Left ventricle myocardium inferior (tissue), 1 donor: ENCODE results near the gene ATG4B. TPM values are rescaled to one million over a fixed set of nuclear protein-coding genes. Genes with fewer than 3 reads are reported as not detected.

Source experiments
- DNase-seq: peaks from one replicate; pipeline ENCODE4 v3.0.0-alpha.2; 2020
- H3K27ac ChIP-seq: fragments of 200-600 bp; replicated peaks from 2 replicates; pipeline ENCODE4 v1.8.0; 2021
- H3K27me3 ChIP-seq: fragments of 200-600 bp; 2 replicates; pipeline ENCODE4 v1.8.0; 2021; ENCODE audit warnings: low read depth
- H3K36me3 ChIP-seq: fragments of 200-600 bp; 2 replicates; pipeline ENCODE4 v1.8.0; 2021
- H3K4me1 ChIP-seq: fragments of 200-600 bp; 2 replicates; pipeline ENCODE4 v1.8.0; 2021
- H3K4me3 ChIP-seq: fragments of 200-600 bp; 2 replicates; pipeline ENCODE4 v1.8.0; 2021; ENCODE audit warnings: mild to moderate bottlenecking, moderate library complexity
- H3K9me3 ChIP-seq: fragments of 200-600 bp; replicated peaks from 2 replicates; pipeline ENCODE4 v1.8.0; 2021
- intact Hi-C: fragments of 100-400 bp; cut with micrococcal nuclease; formaldehyde crosslinking; loops from one replicate; pipeline ENCODE4 v1.11.0; 2022
- total RNA-seq: library from RNA; stranded (reverse); fragmentation: NEBNext Ultra II Directional; extraction: Animal tissue kit (Norgen Biotek cat#: 25700); gene quantifications from one replicate; pipeline ENCODE4 v1.2.1, GENCODE V29; 2021
- TF ChIP-seq, protein P1 (sequence below): fragments of 200-600 bp; IDR thresholded peaks from 2 replicates; pipeline ENCODE4 v1.8.0; 2021; ENCODE audit warnings: antibody characterized with exemption, mild to moderate bottlenecking, borderline replicate concordance
- donor health status: DM: no; HTN: yes; CAD: no; lungs with severe emphysema.

ATG4B gene
- total RNA-seq, 1 donor from 2014 or later: 39.9 TPM

DNA sequence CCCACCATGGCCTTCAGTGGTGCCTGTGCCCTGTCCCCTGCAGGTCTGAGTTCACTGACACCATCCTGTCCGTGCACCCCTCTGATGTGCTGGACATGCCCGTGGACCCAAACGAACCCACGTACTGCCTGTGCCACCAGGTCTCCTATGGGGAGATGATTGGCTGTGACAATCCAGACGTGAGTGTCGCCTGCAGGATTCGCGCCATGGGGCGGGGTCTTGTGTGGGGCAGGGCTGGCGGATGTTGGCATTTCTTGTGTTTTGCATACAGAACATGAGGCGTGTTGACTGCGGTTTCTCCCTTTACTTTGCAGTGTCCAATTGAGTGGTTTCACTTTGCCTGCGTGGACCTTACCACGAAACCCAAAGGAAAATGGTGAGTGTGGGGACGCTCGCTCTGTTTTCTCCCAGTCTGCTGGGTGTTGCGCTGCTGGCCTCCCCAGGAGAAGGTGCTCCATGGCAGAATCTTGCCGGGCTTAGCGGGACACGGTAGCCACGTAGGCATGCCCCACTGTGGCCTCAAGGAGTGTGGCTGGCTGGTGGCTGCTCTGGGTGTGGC lies 85.5 kb downstream of the ATG4B start:
- Histone ChIP-seq H3K36me3 (peaks cover 57% of the 10 kb centered on the region), H3K27me3 (no peaks in the 10 kb centered on the region), H3K4me3 (no peak overlapping the region), H3K4me1 (peaks cover 4% of the 10 kb centered on the region), H3K27ac (no peak overlapping the region), H3K9me3 (no peaks in the 10 kb centered on the region)
- TF ChIP-seq, protein P1, sequence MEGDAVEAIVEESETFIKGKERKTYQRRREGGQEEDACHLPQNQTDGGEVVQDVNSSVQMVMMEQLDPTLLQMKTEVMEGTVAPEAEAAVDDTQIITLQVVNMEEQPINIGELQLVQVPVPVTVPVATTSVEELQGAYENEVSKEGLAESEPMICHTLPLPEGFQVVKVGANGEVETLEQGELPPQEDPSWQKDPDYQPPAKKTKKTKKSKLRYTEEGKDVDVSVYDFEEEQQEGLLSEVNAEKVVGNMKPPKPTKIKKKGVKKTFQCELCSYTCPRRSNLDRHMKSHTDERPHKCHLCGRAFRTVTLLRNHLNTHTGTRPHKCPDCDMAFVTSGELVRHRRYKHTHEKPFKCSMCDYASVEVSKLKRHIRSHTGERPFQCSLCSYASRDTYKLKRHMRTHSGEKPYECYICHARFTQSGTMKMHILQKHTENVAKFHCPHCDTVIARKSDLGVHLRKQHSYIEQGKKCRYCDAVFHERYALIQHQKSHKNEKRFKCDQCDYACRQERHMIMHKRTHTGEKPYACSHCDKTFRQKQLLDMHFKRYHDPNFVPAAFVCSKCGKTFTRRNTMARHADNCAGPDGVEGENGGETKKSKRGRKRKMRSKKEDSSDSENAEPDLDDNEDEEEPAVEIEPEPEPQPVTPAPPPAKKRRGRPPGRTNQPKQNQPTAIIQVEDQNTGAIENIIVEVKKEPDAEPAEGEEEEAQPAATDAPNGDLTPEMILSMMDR: no peak
- no peak for DNase-seq
- intact Hi-C loops: no loop called here

Other genes starting within 250 kb of the ATG4B start
- gene STK25, start 129.1 kb upstream of the ATG4B start, total RNA-seq: 89.1 TPM
- 2.4 TPM for gene BOK, start 78.9 kb upstream of the ATG4B start, total RNA-seq
- 68.8 TPM for gene THAP4, start 535 bp upstream of the ATG4B start, total RNA-seq
- 10.6 TPM for gene DTYMK, start 49.1 kb downstream of the ATG4B start, total RNA-seq
- gene ING5, start 64.3 kb downstream of the ATG4B start, total RNA-seq: 20.0 TPM
- 17.8 TPM for gene D2HGDH, start 96.9 kb downstream of the ATG4B start, total RNA-seq
- gene GAL3ST2, start 139.1 kb downstream of the ATG4B start, total RNA-seq: not detected
- not detected for gene NEU4, start 171.5 kb downstream of the ATG4B start, total RNA-seq
- 3.3 TPM for gene PDCD1, start 221.2 kb downstream of the ATG4B start, total RNA-seq
- not detected for gene RTP5, start 232.0 kb downstream of the ATG4B start, total RNA-seq